ENCODE measurements around the gene C22orf39. TPM values are rescaled to one million over a fixed set of nuclear protein-coding genes. Genes with fewer than 3 reads are reported as not detected.
A peak's percentile ranks its signal among the peaks of the same experiment; 100 is the strongest.

C22orf39 gene
- total RNA-seq, 1 donor from 2014 or later, result 33.4 TPM

DNA sequence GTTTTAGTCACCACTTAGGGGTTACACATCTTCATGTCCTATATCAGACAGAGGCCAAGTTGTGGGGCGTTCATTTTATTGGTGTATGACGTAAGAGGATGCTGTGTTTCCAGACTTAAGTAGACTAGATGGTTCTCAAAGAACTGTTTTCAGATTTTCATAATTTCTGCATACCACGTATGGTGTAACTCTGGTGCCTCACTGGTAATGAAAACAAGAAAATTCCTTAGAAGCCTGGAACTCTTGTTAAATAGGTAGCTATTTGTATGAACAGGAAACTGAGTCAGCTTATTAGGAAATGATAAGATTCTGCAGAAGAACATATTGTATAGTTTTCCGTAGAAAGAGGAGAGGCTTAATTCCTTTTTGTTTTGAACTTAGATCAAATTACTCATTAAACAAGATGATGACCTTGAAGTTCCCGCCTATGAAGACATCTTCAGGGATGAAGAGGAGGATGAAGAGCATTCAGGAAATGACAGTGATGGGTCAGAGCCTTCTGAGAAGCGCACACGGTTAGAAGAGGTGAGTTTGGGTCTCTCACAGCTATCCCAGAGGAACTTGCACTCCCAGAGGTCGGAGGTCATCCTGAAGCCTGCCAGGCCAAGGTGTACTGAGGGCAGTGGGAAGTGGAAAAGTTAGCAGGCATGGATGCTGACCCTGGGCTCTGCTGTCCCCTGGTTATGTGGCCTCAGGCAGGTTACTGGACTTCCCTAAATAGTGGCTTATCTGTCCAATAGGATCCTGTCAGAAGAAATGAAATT lies 36.2 kb upstream of the C22orf39 start:
- H3K27ac Mint-ChIP-seq, result no peak overlapping the region
- H3K36me3 Mint-ChIP-seq, result no peaks in the 10 kb centered on the region
- no peaks in the 10 kb centered on the region for H3K9me3 Mint-ChIP-seq
- TF ChIP-seq CTCF (IDR thresholded peaks at IDR 0.05; ENCODE audit: unreplicated experiment), result no peak
- no peaks in the 10 kb centered on the region for H3K27me3 Mint-ChIP-seq (ENCODE audit: low read depth)
- no peak overlapping the region for H3K4me3 Mint-ChIP-seq
- H3K4me1 Mint-ChIP-seq, result peaks cover 14% of the 10 kb centered on the region
- no peak for DNase-seq (ENCODE audit: low spot score in 2 of 2, unreplicated experiment in 2 of 2)

- DNase-seq (ENCODE audit: low spot score in 2 of 2, unreplicated experiment in 2 of 2), result no peak
- Mint-ChIP-seq H3K9me3 (no peaks in the 10 kb centered on the region), H3K4me3 (no peak overlapping the region), H3K36me3 (no peaks in the 10 kb centered on the region), H3K27ac (no peak overlapping the region), H3K27me3 (ENCODE audit: low read depth) (no peaks in the 10 kb centered on the region), H3K4me1 (peaks cover 25% of the 10 kb centered on the region)
- TF ChIP-seq CTCF (IDR thresholded peaks at IDR 0.05; ENCODE audit: unreplicated experiment), result no peak
These were observed 34.8 kb upstream of the C22orf39 start for GRCh38 chr22:19482297-19482696.

- no peak for DNase-seq (ENCODE audit: low spot score in 2 of 2, unreplicated experiment in 2 of 2)
- peaks cover 28% of the 10 kb centered on the region for H3K4me1 Mint-ChIP-seq
- H3K36me3 Mint-ChIP-seq, result no peaks in the 10 kb centered on the region
- H3K9me3 Mint-ChIP-seq, result no peaks in the 10 kb centered on the region
- no peak overlapping the region for H3K27ac Mint-ChIP-seq
- no peak for TF ChIP-seq CTCF (IDR thresholded peaks at IDR 0.05; ENCODE audit: unreplicated experiment)
- no peaks in the 10 kb centered on the region for H3K27me3 Mint-ChIP-seq (ENCODE audit: low read depth)
- peak overlapping the region; percentile 97 for H3K4me3 Mint-ChIP-seq
These were observed 33.3 kb upstream of the C22orf39 start for GRCh38 chr22:19480789-19481188.

DNA sequence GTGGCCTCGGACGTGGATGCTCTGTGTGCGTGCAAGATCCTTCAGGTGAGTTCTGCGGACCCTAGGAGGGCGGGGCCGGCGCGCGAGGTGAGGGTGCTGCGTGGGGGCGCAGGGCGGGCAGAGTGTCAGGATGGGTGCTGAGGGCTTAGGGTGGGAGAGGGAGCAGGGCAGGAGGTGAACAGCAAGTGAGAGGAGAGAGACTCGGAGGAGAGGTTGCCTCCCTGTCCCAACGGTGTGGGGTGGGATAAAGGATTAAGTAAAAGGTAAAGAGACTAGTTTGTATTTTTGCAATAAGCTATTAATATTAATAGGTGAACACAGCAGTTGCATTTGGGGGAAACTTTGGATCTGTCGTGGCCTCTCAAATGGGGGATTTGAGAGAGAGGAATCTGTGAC lies 32.7 kb upstream of the C22orf39 start:
- DNase-seq (ENCODE audit: low spot score in 2 of 2, unreplicated experiment in 2 of 2), result no peak
- Mint-ChIP-seq H3K36me3 (no peaks in the 10 kb centered on the region), H3K27ac (no peak overlapping the region), H3K9me3 (no peaks in the 10 kb centered on the region), H3K4me3 (peak overlapping the region; percentile 97), H3K4me1 (peaks cover 28% of the 10 kb centered on the region), H3K27me3 (ENCODE audit: low read depth) (no peaks in the 10 kb centered on the region)
- no peak for TF ChIP-seq CTCF (IDR thresholded peaks at IDR 0.05; ENCODE audit: unreplicated experiment)

DNA sequence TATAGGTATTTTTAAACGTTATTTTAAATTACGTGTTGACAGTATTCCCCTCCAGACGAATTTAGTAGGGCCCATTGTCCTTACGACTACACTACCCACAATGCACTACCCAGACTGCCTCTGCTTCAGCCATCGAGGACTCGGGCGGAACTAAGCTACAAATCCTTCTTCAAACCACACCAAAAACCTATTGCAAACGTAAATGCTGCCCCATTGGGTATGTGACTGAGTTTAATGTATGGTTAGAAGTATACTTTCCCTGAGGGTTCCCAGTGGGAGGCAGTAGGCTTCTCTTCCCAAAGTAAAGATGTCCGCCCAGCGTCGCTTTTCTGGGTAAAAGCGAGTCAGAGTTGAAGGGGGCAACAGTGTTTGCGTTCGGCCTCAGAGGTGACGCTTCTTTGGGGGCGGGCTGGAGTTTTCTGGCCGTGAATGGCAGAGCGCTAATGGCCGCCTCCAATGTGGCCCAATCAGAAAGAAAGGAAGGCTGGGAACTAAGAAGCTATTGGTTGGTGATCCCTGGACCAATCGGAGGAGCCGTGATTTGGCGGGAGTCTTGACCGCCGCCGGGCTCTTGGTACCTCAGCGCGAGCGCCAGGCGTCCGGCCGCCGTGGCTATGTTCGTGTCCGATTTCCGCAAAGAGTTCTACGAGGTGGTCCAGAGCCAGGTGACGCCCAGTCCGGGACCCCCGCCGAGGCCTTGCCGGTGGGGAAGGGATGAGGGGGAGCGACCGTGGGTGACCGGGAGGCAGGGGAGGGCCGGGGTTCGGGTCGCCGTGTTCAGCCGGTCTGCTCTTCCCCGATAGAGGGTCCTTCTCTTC lies 32.1 kb upstream of the C22orf39 start, which contains the start of gene CDC45:
Gene CDC45 (plus strand): TSS at position 566 of the 818 bp plus-strand sequence. CDS start 49 bp downstream, at position 615.
- TF ChIP-seq CTCF (IDR thresholded peaks at IDR 0.05; ENCODE audit: unreplicated experiment), result no peak
- H3K4me3 Mint-ChIP-seq, result peak within 1 kb of the TSS; percentile 97
- no peaks in the 10 kb centered on the region for H3K27me3 Mint-ChIP-seq (ENCODE audit: low read depth)
- H3K36me3 Mint-ChIP-seq, result no peaks in the 10 kb centered on the region
- DNase-seq (ENCODE audit: low spot score in 2 of 2, unreplicated experiment in 2 of 2), result peak; percentile 77 to 91
- peak within 1 kb of the TSS; percentile 99 for H3K27ac Mint-ChIP-seq
- peaks cover 28% of the 10 kb centered on the region for H3K4me1 Mint-ChIP-seq
- no peaks in the 10 kb centered on the region for H3K9me3 Mint-ChIP-seq

Data from mesothelial cell of epicardium (in vitro differentiated cells).